Spleen (tissue), 13 donors: ENCODE data around the gene PCDHGB3. TPM values are rescaled to one million over a fixed set of nuclear protein-coding genes. Genes with fewer than 3 reads are reported as not detected.

Experiments
- DNase-seq: peaks from one replicate; pipeline ENCODE4 v3.0.0-alpha.2; 2020
- H3K27ac ChIP-seq, 8 donors: fragments of 200-600 bp; sonication (generic) in 7 of 8; 1 replicate in 4 of 8; 2 replicates in 4 of 8; pipeline versions ENCODE4 v1.5.0 to v1.8.0; 2016 to 2021; ENCODE audit warnings: inconsistent platforms in 4 of 8, mild to moderate bottlenecking in 4 of 8, moderate library complexity in 1 of 8
- H3K27me3 ChIP-seq, 7 donors: fragments of 200-600 bp; sonication (generic) in 6 of 7; replicated peaks in 1 of 7; 1 replicate in 4 of 7; 2 replicates in 3 of 7; pipeline versions ENCODE4 v1.5.0 to v1.8.0; 2016 to 2021; ENCODE audit warnings: inconsistent platforms in 3 of 7, mild to moderate bottlenecking in 1 of 7
- H3K36me3 ChIP-seq, 6 donors: fragments of 200-600 bp; sonication (generic) in 5 of 6; 1 replicate in 4 of 6; 2 replicates in 2 of 6; pipeline versions ENCODE4 v1.5.0 to v1.8.0; 2016 to 2021; ENCODE audit warnings: inconsistent platforms in 2 of 6
- H3K4me1 ChIP-seq, 6 donors: fragments of 200-600 bp; sonication (generic) in 5 of 6; 1 replicate in 3 of 6; 2 replicates in 3 of 6; pipeline versions ENCODE4 v1.5.0 to v1.8.0; 2016 to 2021; ENCODE audit warnings: inconsistent platforms in 3 of 6
- H3K4me3 ChIP-seq, 8 donors: fragments of 200-600 bp; sonication (generic) in 7 of 8; 1 replicate in 4 of 8; 2 replicates in 4 of 8; pipeline versions ENCODE4 v1.5.0 to v1.8.0; 2016 to 2021; ENCODE audit warnings: inconsistent platforms in 4 of 8, mild to moderate bottlenecking in 4 of 8, moderate library complexity in 2 of 8
- H3K9me3 ChIP-seq, 8 donors: fragments of 200-600 bp; sonication (generic) in 7 of 8; 1 replicate in 4 of 8; 2 replicates in 4 of 8; pipeline versions ENCODE4 v1.5.0 to v1.8.0; 2016 to 2021; ENCODE audit warnings: inconsistent platforms in 4 of 8
- POLR2A ChIP-seq, 3 donors: fragments of 450-650 bp; IDR thresholded peaks; one replicate each; pipeline ENCODE4 v1.5.1; 2017; ENCODE audit warnings: antibody characterized with exemption in 3 of 3, mild to moderate bottlenecking in 1 of 3
- POLR2AphosphoS5 ChIP-seq, 3 donors: sonication (generic); formaldehyde crosslinking; IDR thresholded peaks; one replicate each; pipeline ENCODE4 v1.5.1; 2017; ENCODE audit warnings: antibody characterized with exemption in 3 of 3
- WGBS, 5 donors: extraction: QIAGEN DNeasy Blood & Tissue Kit in 3 of 5; methylation state at CpG; one replicate each; pipeline versions ENCODE4 v1.1.5 to v1.1.7; 2013 to 2018; 5-methylcytosine and 5-hydroxymethylcytosine counted together
- intact Hi-C: fragments of 100-400 bp; cut with DNase I; formaldehyde crosslinking; loops from one replicate; pipeline ENCODE4 v1.15.0; 2023; ENCODE audit warnings: low total_unique reads
- long read RNA-seq, 2 donors: transcript quantifications; one replicate each; lab custom pipeline, GENCODE V29; 2026
- polyA plus RNA-seq, 3 donors: library from polyadenylated mRNA; stranded (reverse); fragments of 200-250 nt; gene quantifications; one replicate each; pipeline ENCODE4 v1.2.1, GENCODE V29; 2013
- total RNA-seq, 7 donors: library from RNA; depleted of rRNA in 3 of 7; stranded (reverse); fragments of >200 nt in 3 of 7; fragmentation: NEBNext Ultra II Directional in 4 of 7; extraction: Animal tissue kit (Norgen Biotek cat#: 25700) in 4 of 7; gene quantifications; one replicate each; pipeline versions ENCODE4 v1.1.0 to v1.2.1, GENCODE V29; 2016 to 2021
- TF ChIP-seq, protein P1 (sequence below), 11 experiments: fragments of 200-600 bp in 7 of 11; fragments of 450-650 bp in 4 of 11; sonication (generic) in 4 of 11; IDR thresholded peaks in 8 of 11; conservative IDR thresholded peaks in 3 of 11; 1 replicate in 7 of 11; 2 replicates in 4 of 11; pipeline versions ENCODE4 v1.4.0 to v1.8.0; 2016 to 2021; ENCODE audit warnings: antibody characterized with exemption in 11 of 11, inconsistent platforms in 4 of 11, mild to moderate bottlenecking in 1 of 11
- donor health status: healthy with polysubstance abuse.
- donor health status: DM: no; HTN: no; CAD: no; lungs with moderate emphysema.
- donor health status: DM: no; HTN: no; CAD: no.
- donor health status: Bipolar disorder and iron deficiency.
- donor health status: healthy.
- donor health status: DM: no; HTN: no; CAD: no.
- donor health status: DM: yes; HTN: yes; CAD: no.

PCDHGB3 gene
- total RNA-seq (1 to 10 TPM; 1.3 to 5.0 (median 3.9) TPM), polyA plus RNA-seq (under 1 TPM; 0.06 to 0.38 (median 0.09) TPM)
- long read RNA-seq, donor 1, partial matches to known transcripts: 0 of 2 reads
- long read RNA-seq, donor 1, other reads (novel, unspliced or antisense): 0 of 2 reads
- long read RNA-seq, donor 2, partial matches to known transcripts: 0 of 2 reads
- long read RNA-seq, donor 2, other reads (novel, unspliced or antisense): 0 of 2 reads

DNA sequence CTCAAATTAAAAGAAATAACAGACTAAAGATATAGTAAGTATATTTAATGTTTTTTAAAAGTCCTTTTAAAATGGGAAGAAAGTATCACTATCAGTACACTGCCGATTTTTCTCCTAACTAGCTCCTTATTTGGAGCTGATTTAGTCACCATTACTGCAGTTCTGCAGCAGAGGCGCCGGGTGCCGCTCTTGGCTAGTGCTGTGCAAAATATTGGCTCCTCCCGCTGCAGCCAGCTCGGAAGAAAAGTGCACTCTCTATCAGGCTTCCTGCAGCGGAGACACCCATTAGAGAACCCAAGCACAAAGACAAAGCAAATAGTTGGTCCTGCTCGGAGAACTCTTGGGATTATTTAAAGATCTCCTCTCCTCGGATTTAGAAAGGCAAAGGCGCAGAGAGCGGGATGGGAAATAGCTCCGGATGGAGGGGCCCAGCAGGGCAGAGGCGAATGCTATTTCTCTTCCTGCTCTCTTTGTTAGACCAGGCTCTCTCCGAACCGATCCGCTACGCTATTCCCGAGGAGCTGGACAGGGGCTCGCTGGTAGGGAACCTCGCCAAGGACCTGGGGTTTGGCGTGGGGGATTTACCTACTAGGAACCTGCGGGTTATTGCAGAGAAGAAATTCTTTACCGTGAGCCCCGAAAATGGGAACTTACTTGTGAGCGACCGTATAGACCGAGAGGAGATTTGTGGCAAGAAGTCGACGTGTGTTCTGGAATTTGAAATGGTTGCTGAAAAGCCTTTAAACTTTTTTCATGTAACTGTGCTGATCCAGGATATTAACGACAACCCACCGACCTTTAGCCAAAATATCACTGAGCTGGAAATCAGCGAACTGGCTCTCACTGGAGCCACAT lies at the start of gene PCDHGB3:
PCDHGB3 (plus strand) TSS at position 249 of the 855 bp plus-strand sequence; CDS start at position 402, 153 bp downstream.
- H3K4me3 ChIP-seq: peak within 1 kb of the TSS in 5 of 8 donors; percentile 15 to 61 (median 23)
- no peak for DNase-seq
- H3K27me3 ChIP-seq: peaks cover 0 to 97% (median 21%) of the 10 kb centered on the region in 7 donors

DNA sequence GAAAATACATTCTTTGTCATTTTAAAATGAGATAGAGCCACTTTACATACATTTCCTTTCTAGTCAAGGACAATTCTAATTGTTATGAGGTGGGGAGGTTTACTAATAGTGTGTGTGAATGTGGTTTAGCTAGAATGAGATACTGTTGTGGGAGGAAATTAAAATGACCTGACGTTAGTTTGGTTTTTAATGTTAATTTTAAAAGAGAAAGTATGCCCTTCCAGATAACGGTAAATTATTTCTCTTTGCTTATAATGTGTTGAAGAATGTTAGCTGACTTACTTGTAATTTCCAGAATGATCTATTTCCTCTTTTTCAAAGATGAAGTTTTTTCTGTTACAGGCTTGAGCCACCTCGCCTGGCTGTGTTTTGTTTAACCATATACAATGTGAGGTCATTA lies 47.8 kb upstream of the PCDHGB3 start:
- Histone ChIP-seq H3K27ac (no peak overlapping the region), H3K27me3 (peaks cover 0 to 13% (median 0%) of the 10 kb centered on the region in 7 donors), H3K9me3 (peaks cover 30 to 94% (median 85%) of the 10 kb centered on the region in 8 donors), H3K4me1 (peaks cover 4 to 22% (median 11%) of the 10 kb centered on the region in 6 donors), H3K36me3 (peaks cover 9 to 28% (median 26%) of the 10 kb centered on the region in 6 donors), H3K4me3 (no peak overlapping the region)
- intact Hi-C loops: no loop called here
- TF ChIP-seq POLR2A (IDR thresholded peaks at IDR 0.05): no peak
- TF ChIP-seq POLR2AphosphoS5 (IDR thresholded peaks at IDR 0.05): no peak
- TF ChIP-seq, protein P1, sequence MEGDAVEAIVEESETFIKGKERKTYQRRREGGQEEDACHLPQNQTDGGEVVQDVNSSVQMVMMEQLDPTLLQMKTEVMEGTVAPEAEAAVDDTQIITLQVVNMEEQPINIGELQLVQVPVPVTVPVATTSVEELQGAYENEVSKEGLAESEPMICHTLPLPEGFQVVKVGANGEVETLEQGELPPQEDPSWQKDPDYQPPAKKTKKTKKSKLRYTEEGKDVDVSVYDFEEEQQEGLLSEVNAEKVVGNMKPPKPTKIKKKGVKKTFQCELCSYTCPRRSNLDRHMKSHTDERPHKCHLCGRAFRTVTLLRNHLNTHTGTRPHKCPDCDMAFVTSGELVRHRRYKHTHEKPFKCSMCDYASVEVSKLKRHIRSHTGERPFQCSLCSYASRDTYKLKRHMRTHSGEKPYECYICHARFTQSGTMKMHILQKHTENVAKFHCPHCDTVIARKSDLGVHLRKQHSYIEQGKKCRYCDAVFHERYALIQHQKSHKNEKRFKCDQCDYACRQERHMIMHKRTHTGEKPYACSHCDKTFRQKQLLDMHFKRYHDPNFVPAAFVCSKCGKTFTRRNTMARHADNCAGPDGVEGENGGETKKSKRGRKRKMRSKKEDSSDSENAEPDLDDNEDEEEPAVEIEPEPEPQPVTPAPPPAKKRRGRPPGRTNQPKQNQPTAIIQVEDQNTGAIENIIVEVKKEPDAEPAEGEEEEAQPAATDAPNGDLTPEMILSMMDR (IDR thresholded peaks at IDR 0.05 in 8 of 11, conservative IDR thresholded peaks at IDR 0.05 in 3 of 11): no peak
- WGBS, 5 donors: 71 to 82% (median 75%) methylated on average over 3 of the region's 3 CpGs
- no peak for DNase-seq

More for the DNA sequence above, at the start of gene PCDHGB3:
- Histone ChIP-seq H3K36me3 (no peaks in the 10 kb centered on the region), H3K9me3 (peaks cover 0 to 100% (median 97%) of the 10 kb centered on the region in 8 donors), H3K27ac (no peak within 1 kb of the TSS), H3K4me1 (no peaks in the 10 kb centered on the region)
- intact Hi-C loops: no loop called here
- 12 to 23% (median 17%) methylated on average over 32 of the region's 32 CpGs for WGBS, 5 donors
- TF ChIP-seq, protein P1 (IDR thresholded peaks at IDR 0.05 in 8 of 11, conservative IDR thresholded peaks at IDR 0.05 in 3 of 11): peak in 3 of 11 experiments; percentile 10 to 30 (median 21)
- no peak for TF ChIP-seq POLR2AphosphoS5 (IDR thresholded peaks at IDR 0.05)

DNA sequence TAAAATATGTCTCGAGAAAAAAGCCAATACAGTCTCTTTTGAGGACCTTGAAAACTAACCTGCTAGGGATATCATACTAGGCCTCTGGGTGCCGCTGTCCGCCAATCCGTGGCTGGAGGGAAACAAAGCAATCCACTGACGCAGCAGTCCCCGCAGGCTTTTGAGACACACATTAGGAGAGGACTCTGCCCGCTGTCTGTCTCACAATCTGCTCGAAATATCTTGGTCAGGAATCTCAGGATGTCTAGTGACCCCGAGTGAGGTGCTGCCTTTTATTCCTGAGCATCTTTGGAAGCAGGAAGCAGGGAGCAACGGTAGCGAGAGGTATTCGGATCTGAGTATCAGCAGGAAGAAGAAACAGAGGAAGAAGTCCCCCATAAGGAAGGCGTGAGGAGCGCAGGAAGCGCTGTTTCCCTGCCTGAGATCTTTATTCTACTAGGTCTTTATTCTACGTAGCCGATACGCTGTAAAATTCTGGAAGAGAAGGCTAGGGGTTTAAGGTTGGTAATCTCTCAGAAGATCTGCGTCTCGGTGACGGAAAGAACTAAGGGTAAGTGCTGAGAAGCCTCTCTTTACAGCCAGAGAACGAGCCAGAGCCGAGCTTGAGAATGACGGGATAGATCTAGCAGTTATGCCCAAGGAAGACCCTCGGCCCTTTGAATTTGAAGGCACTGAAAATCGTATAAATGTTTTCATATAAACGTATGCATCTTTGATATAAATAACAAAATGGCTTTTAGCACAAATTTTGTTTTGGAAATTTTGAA lies 43.8 kb upstream of the PCDHGB3 start:
- Histone ChIP-seq H3K4me3 (peak overlapping the region in 4 of 8 donors; percentile 7 to 59 (median 26)), H3K4me1 (peaks cover 0 to 3% (median under 1%) of the 10 kb centered on the region in 6 donors), H3K9me3 (peaks cover 4 to 100% (median 91%) of the 10 kb centered on the region in 8 donors), H3K27me3 (peaks cover 0 to 48% (median 10%) of the 10 kb centered on the region in 7 donors), H3K27ac (peak overlapping the region in 3 of 8 donors; percentile 45 to 59 (median 49)), H3K36me3 (no peaks in the 10 kb centered on the region)
- peak; percentile 84 for DNase-seq
- intact Hi-C loops: no loop called here
- 11 to 16% (median 15%) methylated on average over 27 of the region's 27 CpGs for WGBS, 5 donors
- no peak for TF ChIP-seq POLR2A (IDR thresholded peaks at IDR 0.05)
- TF ChIP-seq, protein P1 (IDR thresholded peaks at IDR 0.05 in 8 of 11, conservative IDR thresholded peaks at IDR 0.05 in 3 of 11): peak in 7 of 11 experiments; percentile 11 to 51 (median 43)
- no peak for TF ChIP-seq POLR2AphosphoS5 (IDR thresholded peaks at IDR 0.05)
